ENCODE data around the gene PNKP.

The PNKP gene

DNA sequence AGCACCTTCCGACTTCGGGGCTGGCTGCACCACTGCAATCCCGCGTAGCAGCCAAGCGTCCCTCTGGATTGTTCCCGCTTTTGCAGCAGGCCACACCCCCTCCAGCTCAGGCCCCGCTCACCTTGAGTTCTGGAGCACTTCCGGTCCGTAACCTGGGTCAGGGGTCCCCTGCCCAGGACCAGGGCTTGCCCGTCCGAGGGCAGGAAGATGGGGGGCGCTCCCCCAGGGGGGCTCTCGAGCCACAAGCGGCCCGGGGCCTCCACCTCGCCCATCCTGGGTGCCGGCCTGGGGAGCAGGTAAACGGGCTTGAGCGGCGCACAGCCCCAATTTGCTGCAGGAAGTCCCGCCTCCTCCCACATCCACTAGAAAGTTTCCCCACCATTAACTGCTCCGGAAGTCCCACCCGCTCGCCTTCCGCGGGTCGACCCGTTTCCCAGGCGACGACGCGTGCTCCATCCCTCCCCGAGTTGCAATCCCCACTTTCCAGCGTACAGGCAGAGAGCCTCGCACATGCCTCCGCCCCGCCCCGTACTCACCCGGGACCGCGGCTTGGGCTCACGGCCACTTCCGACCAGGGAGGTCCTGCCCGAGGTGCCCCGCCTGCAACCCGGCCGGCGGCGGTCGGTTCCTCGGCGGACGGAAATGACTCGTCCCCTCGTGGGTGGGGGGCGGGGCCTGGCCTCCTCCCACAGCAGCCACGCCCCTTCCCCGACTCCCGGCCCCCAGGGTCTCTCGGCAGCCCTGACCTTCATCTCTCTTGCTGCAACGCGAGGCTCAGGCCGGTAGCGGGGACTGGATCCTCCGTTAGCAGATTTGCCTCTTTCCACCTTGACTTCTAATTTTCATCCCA lies at the start of gene PNKP:
Gene PNKP, minus strand, starts transcription at position 644 of the 850 bp plus-strand sequence. Its CDS starts 372 bp downstream, at position 272.
- TF ChIP-seq, protein P1, sequence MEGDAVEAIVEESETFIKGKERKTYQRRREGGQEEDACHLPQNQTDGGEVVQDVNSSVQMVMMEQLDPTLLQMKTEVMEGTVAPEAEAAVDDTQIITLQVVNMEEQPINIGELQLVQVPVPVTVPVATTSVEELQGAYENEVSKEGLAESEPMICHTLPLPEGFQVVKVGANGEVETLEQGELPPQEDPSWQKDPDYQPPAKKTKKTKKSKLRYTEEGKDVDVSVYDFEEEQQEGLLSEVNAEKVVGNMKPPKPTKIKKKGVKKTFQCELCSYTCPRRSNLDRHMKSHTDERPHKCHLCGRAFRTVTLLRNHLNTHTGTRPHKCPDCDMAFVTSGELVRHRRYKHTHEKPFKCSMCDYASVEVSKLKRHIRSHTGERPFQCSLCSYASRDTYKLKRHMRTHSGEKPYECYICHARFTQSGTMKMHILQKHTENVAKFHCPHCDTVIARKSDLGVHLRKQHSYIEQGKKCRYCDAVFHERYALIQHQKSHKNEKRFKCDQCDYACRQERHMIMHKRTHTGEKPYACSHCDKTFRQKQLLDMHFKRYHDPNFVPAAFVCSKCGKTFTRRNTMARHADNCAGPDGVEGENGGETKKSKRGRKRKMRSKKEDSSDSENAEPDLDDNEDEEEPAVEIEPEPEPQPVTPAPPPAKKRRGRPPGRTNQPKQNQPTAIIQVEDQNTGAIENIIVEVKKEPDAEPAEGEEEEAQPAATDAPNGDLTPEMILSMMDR (IDR thresholded peaks at IDR 0.05; ENCODE audit: low read depth, low read length, missing control alignments): no peak
- no peak for DNase-seq (ENCODE audit: extremely low read depth, low read depth)
- peak within 1 kb of the TSS; percentile 71 for H3K4me3 ChIP-seq (replicated peaks; ENCODE audit: low read depth, low read length)

DNA sequence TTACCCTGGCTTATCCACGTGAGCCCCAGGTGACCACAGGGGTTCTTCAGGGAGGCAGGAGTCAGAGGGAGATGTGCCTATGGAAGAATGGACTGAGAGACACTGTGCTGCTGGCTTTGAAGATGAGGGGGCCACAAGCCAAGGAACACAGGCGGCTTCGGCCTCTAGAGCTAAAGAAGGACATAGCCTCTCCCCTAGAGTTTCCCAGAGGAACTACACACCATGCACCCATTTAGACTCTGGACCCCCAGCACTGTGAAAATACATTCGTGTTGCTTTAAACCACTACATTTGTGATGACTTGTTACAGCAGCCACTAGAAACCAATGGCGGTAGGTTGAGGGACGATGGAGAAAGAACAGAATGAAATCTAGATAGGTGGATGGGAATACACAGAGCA lies 47.9 kb upstream of the PNKP start:
- TF ChIP-seq, protein P1 (IDR thresholded peaks at IDR 0.05; ENCODE audit: low read depth, low read length, missing control alignments): no peak
- H3K4me3 ChIP-seq (replicated peaks; ENCODE audit: low read depth, low read length): no peak overlapping the region
- no peak for DNase-seq (ENCODE audit: extremely low read depth, low read depth)

DNA sequence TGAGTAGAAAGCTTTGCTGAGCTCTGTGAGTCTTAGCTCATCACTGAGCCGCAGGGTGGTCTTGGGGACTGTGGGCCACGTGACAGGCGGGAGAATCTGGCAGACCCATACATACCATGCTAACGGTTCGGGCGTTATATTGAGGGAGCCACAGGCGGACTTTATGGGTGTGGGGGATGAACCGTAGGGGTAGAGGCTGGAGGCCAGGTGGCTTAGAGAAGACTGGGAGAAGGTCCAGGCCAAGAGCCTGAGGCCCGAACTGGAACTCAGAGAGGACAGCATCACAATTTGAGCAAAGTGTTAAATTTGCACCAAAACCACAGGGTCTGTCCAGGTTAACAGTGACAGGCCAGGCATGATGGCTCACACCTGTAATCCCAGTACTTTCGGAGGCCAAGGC lies 46.3 kb upstream of the PNKP start:
- no peak overlapping the region for H3K4me3 ChIP-seq (replicated peaks; ENCODE audit: low read depth, low read length)
- no peak for DNase-seq (ENCODE audit: extremely low read depth, low read depth)
- TF ChIP-seq, protein P1 (IDR thresholded peaks at IDR 0.05; ENCODE audit: low read depth, low read length, missing control alignments): no peak

DNA sequence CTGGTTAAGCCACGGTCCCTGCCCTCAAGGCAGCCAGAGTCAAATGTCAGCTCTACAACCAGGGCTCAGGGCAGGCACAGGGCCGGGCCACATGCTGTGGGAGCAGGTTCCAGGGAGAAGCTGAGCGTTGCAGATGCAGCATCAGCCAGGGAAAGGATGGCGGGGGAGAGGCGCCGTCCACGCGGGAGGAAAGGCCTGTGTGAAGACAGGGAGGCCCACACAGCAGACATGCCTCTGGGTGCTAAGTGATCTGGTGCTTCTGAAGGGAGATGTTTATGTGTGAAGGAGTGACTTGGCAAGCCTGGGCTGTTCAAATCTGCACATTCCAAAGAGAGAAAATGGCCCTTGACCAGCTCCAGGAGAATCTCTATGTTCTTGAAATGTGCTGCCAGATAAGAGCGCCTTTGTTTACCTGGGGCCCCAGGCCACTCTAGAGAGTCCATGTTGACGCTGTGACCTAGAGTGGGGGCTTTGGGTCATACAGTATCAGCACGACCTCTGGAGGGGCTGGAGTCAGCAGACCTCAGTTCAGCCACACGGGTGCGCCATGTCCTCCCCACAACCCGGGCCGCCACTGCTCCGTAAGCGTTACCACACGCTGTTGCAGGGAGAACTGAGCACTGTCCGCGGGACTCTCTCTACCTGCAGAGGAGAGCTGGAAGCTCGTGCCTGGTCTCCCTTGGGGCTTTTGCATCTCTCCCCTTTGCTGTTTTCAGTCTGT lies 45.7 kb upstream of the PNKP start:
- TF ChIP-seq, protein P1 (IDR thresholded peaks at IDR 0.05; ENCODE audit: low read depth, low read length, missing control alignments): no peak
- no peak for DNase-seq (ENCODE audit: extremely low read depth, low read depth)
- H3K4me3 ChIP-seq (replicated peaks; ENCODE audit: low read depth, low read length): no peak overlapping the region

DNA sequence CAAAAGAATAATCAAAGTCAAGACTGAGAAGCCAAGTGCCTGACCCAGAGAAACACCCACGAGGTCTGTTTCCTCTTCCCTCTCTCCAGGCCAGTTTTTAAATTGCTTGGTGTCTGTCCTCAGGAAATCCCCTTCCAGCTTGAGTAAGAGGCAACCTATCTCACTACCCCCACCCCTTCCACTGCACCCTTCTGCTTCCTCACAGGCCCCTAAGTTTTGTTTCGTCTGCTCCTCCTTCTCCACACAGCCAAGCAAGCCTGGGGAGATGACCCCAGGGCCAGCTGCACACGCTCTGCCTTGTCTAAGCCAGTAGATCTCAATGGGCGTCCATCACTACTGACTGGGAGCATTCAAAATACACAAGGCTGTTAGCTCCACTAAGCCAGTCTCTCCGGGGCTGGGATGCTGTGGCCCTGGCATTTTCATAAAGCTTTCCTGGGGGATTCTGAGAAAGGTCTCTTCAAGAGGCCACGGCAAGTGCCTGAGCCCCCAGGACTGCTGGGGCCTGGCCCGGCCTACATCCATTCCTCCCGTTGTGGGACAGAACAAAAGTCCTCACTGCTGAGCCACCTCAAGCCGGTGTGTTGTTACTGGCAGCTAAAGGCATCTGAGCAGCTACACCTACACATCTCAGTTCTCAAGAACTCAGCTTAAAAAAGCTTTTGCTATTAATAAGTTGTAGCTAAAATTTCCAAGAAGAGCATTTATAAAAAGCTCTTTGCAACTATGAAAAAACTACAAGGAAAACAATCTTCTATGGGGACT lies 44.2 kb upstream of the PNKP start:
- DNase-seq (ENCODE audit: extremely low read depth, low read depth): no peak
- H3K4me3 ChIP-seq (replicated peaks; ENCODE audit: low read depth, low read length): no peak overlapping the region
- TF ChIP-seq, protein P1 (IDR thresholded peaks at IDR 0.05; ENCODE audit: low read depth, low read length, missing control alignments): no peak

DNA sequence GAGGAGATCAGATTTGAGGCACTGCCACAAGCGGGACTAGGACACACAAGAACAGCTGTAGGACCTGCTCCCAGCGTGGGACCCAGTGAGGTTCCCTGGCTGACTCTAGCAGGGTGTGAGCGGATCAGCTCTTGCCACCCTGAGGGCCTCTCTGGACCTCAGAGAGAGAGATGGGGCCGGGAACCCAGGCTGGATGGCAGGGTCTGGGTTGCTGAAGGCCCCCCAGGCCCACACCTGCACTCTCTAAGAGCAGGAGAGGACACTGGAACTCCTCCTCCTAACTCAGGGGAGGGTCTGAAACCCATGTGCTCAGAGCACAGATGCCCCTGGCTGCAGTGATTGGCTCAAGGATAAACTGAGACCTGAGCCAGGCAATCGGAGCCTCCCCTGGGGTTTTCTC lies 42.8 kb upstream of the PNKP start:
- TF ChIP-seq, protein P1 (IDR thresholded peaks at IDR 0.05; ENCODE audit: low read depth, low read length, missing control alignments): no peak
- DNase-seq (ENCODE audit: extremely low read depth, low read depth): no peak
- H3K4me3 ChIP-seq (replicated peaks; ENCODE audit: low read depth, low read length): no peak overlapping the region
